ENCODE data around the gene POTEF.
"Not testable (repeated sequence)": the region's sequence is repeated elsewhere in the genome, so short reads cannot be mapped to it uniquely, and the experiment has no call there.

Gene POTEF

DNA sequence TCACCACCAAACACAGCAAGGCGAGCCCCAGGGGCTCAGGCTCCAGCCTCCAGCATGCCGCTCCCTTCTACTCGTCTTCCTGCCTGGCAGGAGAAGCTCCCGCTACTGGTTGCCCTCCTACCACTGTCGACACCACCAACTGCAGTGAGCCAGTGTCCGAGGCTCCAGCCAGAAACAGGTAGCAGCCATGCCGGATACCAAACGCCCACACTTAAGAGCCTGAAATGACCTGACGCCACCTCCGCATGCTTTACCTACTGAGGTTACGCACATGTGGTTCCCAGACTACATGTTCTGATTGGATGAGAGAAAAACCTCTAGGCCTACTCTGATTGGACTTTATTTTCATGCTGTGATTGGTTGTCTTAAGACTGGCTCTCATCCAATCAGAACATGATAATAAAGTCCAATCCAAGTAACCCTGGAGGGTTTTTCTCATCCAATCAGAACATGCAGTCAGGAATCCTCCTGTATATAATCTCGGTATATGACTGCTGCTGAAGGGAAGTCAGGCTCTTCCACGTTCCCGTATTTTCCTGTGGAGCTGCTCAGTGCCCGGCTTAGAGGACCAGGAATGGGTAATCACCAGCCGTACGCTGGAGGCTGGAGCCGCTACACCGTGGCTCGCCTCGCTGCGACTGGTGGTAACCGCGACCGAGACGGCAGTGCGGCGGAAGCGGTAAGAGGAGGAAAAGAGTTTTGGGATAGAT, at the start of gene POTEF:
POTEF (minus strand) TSS at position 103 of the 710 bp plus-strand sequence. CDS start 8,707 bp downstream, outside the sequence.
- not testable (repeated sequence) for DNase-seq

DNA sequence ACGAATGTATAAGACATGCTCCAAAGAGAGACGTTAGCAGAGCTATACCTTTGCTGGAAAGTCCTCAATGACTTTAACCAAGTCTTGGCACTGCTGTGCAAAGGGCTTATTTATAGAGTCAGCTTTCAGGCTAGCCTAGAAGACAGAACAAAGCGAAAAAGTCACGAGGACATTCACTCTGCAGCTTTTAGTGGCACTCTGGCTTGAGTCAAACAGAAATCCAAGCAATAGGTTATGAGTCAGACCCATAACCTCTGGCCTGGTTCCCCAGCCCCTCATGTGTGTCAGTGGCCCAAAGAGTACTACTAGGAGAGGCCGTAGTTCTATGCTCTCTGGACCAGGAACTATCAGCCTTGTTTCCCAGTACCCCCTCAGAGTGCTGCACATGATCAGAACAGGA, 45.8 kb upstream of the POTEF start:
- not testable (repeated sequence) for DNase-seq

DNA sequence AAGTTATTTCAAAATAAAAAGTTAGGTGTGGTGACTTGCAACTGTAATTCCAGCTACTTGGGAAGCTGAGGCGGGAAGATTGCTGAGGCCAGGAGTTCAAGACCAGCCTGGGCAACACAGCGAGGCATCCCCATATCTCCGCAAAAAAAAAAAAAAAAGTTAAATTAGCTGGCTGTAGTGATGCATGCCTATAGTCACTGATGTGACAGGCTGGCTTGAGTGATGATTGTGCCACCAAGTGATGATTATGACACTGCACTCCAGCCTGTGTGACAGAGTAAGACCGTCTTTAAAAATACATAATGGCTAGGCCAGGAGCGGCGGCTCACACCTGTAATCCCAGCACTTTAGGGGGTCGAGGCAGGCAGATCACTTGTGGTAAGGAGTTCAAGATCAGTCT, 40.9 kb upstream of the POTEF start:
- no peak for DNase-seq

DNA sequence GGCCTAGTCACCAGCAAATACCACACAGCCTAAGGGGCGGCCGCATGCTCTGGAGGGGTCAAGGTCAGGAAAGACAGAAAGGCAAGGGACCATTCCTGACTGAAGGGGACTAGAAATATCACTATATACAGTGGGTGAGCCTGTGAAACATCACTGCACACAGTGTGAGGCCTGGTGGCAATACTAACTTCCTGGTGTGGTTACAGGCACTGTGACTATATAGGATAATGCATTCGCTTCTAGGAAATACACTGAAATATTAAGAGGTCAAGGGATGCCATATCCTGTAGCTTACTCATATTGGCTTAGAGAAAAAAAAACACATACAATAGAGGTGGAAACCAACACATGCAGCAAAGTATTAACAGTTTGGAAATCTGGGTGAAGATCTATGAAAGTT, 40.1 kb upstream of the POTEF start:
- not testable (repeated sequence) for DNase-seq

DNA sequence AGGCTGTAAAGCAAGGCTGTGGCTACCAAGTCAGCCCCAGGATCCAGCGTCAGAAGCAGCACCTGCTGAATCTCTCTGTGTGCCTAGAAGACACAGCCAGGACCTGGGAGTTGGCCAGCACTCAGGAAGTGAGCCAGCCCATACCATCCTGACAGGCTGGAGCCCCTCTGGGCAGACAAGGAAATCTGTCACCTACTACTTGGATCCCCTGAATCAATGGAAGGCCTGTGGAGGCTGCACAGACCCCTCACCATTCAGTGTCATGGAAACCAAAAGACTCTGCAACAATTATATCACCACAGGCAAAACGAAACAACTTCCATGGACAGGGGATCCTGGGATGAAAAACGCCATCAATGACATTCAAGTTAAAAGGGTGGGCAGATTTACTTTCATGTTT, 37.6 kb upstream of the POTEF start:
- not testable (repeated sequence) for DNase-seq

DNA sequence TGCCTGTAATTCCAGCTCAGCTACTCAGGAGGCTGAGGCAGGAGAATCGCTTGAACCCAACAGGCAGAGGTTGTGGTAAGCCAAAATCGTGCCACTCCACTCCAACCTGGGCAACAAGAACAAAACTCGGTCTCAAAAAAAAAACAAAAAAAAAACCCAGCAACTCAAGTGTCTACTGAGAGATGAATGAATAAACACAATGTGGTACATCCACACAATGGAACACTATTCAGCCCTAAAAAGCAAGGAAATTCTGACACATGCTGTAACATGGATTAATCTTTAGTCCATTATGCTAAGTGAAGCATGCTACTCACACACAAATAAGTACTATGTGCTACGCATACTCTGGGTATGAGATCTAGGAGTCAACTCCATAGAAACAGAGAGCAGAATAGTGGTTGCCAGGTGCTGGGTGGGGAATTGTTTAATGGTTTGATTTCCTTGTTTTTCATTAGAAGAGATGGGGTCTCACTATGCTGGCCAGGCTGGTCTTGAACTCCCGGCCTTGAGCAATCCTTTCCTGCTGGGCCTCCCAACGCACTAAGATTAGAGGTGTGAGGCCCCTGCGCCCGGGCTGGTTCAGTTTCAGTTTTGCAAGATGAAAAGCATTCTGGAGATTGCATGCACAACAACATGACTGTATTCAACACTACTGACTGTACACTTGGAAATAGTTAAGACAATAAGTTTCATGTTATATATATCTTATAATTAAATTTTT, 36.4 kb upstream of the POTEF start:
- DNase-seq = no peak

DNA sequence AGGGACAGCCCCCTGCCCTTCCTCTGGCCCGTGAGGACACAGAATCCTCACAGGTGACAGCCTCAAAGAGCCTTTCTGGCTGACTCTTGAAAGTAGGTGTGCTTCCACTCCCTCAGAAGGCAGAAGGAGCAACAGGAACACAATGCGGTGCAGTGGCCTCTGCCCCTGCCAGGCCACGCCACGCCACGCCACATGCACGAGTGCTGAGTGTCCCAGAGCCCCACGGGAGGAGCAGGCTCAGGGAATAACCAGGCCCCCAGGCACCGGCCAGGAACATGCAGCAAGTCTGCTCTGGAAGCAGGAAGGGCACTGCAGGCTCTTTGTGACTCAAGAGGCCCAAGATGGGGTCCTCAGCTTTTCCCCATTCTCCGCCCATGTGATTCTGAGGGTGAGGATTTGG, 33.9 kb upstream of the POTEF start:
- DNase-seq = no peak

DNA sequence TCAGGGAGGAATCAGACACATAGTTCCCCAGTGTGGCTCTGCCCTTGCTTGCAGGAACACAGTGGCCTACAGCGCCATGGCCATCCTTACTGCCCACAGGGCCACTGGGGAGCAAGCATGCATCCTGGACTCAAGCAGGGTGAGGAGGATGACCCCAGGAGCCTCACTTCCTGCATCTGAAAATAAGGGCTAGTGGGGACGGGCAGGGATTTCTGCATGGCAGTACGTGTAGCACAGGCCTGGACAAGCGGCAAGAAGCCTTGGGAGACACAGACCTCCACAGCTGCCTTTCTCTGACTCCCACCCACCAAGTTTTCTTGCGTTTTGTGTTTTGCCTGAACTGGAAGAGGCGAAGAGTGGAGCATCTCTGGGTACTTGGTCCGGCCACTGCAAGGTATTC, 33.5 kb upstream of the POTEF start:
- not testable (repeated sequence) for DNase-seq

DNA sequence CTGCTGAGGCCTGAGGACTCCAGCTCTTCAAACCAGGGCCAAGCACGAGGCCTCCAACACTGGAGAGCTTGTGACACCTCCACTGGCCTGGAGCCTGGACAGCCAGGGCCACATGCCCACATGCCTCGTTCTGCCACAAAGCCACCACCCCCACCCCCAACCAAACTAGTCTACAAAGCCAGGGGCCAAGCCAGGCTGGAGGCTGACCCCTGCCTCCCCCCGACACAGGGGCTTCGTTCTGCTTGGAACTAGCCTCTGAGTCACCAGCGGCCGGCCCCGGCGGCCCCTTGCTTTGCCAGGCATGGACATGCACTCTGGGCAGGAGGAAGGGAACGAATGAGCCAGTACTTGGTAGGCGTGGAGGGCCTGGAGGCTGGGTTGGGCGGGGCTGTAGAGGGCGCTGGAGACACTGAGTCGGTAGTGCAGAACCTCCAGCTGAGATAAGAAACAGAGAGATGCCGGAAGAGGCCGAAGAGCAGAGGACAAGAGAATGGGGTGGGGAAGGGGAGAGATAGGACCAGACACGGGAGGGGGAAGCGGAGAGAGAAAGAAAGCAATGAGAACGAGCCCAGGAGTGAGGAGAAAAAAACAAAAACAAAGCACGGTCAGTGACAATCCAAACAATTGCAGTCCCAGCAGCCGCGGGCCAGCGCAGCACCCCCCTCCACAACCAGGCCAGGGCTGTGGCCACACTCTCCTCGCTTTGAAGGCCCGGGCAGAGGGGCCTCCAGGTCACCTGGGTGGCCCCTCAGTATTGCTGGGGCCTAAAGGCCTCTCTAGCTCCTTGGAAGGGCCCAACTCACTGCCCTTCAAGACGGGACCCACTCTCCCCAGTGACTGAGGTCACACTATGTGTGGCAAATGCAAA, 32.0 kb upstream of the POTEF start:
- not testable (repeated sequence) for DNase-seq

DNA sequence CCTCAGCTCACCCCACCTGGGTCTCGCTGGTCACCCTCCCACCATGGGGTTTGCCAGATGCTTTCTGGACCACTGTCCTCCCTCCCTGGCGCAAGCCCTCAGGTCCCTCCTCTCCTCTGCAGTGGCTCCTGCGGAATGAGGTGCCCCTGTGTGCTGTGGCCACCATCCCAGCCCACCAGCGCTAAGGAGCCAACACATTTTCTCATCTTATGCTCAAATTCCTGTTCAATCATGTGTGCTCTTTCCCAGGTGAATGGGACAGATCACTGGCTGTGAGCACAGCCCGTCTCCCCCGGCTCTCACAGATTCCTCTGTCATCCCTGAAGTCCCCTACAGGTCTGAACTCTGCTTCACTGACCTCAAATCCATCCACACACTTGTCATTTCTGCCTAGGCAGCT, 31.1 kb upstream of the POTEF start:
- DNase-seq = no peak

DNA sequence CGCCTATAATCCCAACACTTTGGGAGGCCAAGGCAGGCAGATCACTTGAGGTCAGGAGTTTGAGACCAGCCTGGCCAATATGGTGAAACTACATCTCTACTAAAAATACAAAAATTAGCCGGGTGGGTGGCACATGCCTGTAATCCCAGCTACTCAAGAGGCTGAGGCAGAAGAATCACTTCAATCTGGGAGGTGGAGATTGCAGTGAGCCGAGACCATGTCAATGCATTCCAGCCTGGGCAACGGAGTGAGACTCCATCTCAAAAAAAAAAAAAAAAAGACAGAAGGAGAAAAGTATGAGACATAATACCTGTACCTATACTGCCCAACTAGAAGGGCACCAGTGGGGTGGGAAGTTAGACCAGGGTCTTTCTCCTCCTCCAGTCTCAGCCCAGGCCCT, 30.4 kb upstream of the POTEF start:
- DNase-seq = not testable (repeated sequence)

DNA sequence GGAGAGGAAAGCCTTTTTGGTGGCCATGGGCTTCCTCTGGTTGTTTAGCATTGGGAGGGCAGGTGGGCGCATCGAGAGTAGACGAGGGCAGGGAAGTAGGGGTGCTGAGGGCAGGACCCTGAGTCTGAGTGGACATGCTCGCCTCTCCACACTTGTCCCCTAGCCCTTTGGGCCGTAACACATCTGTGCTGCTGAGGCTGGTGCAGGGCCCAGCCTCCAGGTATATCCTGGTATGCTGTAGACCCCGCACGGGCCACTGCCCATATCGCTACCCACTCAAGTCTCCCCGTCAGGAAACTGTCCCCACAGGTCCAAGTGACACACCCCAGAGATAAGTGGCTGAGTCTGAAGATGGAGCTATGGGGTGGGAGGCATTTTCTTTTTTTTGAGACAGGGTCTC, 29.6 kb upstream of the POTEF start:
- no peak for DNase-seq

DNA sequence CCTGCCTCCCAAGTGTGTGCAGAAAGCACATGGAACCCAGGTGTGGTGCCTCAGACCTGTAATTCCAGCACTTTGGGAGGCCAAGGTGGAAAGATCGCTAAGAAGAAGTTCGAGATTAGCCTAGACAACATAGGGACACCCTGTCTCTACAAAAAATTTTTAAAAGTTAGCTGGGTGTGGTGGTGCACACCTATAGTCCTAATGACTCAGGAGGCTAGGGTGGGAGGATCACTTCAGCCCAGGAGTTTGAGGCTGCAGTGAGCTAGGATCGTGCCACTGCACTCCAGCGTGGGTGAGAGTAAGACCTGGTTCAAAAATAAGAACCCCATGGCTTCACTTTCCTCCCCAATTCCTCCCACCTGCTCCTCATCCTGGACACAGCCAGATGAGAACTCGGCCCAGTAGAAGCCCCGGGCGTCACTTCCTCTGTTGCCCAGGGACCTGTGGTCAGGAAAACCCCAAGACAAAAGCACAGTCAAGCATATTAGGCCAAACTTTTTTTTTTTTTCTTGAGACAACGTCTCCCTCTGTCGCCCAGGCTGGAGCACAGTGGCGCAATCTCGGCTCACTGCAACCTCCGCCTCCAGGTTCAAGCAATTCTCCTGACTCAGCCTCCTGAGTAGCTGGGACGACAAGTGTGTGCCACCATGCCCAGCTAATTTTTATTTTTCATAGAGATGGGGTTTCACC, 28.9 kb upstream of the POTEF start:
- not testable (repeated sequence) for DNase-seq

DNA sequence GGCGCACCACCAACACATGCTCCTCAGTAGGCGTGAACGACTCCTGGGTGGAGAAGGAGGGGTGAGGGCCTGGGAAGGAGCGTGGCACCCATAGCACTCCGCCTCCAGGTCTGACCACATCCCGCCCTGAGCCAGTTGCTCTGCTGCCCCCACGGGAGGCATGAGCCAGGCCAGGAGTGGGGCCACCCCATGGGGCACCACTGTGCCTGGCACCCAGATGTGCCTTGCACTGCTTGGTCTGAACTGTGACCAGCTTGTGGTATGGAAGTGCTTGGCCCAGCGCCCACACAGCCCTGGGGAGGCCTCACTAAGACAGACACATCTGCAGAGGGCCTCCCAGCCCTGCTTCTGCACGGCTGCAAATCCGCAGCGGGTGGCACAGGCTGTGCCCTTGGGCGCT, 28.3 kb upstream of the POTEF start:
- DNase-seq = not testable (repeated sequence)

DNA sequence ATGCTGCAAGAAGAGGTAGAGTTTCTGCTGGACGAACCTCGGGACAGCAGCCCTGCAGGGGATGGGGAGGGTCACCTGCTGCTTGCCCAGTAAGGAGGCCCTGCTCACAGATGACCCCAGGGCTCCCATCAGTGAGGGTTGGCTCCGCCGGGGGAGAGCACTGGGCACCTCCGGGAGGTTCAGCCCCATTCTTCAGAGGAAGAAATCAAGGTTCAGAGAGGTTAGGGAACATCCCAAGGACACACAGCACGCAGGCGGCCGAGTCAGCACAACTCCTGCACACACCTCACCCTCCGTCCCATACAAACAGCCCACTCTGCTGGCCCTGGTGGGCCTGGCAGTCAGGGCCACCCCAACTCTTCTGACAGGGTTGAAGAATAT, 27.6 kb upstream of the POTEF start:
- DNase-seq = no peak

DNA sequence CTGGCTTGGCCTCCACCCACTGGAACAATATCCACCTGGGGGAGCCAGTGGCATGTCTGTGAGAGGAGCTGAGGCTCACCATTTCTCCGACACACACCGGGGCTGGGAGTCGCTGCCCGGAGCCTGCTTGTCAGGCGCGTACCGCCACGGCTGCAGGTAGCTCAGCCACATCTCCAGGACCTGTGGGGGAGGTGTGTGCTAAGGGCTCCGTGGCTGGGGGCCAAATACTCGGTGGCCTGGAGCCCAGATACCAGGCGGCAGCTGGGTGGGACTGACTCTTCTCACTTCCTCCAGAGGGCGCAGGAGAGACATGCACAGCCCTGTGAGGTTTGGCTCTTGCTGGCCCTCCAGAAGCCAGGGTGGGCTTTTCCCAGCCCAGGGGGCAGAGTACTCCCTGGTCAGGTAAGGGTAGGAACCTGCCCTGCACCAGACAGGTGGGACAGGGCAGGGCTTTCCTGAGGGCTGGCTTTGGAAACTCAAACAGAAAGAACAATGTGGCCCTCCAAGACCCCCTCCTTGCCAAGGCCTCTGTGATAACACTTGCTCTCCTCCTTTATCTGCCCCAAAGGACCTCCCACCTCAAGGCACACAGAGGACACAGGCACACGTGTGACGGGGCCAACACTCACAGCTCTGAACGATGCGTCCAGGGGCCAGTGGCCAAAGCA, 27.1 kb upstream of the POTEF start:
- DNase-seq = not testable (repeated sequence)

DNA sequence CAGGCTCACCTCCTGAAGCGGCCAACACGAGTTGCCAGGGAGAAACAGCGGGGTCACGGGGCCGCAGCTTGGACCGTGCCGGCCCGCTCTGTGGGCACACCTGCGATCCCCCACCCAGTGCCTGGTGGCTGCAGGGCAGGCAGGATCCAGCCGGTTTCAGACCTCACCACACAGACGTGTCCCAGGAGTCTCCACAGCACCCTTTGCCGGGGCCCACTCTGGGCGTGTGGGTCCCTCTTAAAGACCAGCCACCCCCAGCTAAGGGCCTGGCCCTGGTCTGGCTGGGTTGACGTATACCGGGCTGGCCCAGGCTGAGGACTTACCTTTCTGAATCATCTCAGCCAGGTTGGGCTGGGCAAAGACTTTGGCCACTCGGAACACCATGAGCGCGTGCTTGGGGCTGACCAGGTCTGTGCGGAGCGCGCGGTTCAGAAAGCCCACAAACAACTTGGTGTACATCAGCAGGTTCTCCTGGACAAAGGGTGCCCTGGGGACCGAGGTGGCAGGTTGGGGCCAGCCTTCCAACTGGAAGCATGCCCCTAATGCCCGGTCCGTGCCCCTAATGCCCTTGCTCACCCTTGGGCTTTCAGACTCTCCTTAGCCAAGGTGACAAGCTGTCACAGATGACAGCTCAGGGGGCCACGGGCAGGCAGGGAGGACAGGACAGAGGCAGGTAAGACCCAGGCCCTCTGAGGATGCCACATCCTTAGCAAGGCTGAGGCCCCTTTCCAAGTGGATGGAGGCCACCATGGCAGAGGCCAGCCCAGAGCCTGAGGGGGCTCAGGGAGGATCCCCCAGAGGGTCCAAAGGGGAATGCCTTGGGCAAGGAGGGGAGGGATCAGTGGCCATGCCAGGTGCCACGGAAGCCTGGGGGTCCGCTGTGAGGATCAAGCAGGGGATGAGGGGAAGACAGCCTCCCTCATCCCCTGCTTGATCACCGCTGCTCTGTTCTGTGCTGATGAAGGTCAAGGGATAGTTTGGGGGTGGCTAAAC, 26.0 kb upstream of the POTEF start:
- no peak for DNase-seq

DNA sequence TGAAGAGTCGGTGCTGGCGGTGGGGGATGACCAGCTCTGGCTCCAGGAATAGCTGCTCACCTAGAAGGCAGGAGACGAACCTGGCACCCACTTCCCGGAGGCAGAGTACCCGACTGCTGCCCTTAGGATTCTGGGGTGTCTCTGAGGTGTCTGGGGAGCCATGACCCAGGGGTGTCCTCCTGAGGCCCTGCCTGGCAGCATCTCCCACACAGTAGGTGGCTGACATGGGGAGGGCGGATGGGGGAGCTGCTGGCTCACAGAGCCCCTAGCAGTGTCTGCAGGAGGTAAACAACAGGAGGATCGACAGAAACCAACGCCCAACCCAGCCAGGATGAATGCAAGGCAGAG, 25.4 kb upstream of the POTEF start:
- DNase-seq = not testable (repeated sequence)

DNA sequence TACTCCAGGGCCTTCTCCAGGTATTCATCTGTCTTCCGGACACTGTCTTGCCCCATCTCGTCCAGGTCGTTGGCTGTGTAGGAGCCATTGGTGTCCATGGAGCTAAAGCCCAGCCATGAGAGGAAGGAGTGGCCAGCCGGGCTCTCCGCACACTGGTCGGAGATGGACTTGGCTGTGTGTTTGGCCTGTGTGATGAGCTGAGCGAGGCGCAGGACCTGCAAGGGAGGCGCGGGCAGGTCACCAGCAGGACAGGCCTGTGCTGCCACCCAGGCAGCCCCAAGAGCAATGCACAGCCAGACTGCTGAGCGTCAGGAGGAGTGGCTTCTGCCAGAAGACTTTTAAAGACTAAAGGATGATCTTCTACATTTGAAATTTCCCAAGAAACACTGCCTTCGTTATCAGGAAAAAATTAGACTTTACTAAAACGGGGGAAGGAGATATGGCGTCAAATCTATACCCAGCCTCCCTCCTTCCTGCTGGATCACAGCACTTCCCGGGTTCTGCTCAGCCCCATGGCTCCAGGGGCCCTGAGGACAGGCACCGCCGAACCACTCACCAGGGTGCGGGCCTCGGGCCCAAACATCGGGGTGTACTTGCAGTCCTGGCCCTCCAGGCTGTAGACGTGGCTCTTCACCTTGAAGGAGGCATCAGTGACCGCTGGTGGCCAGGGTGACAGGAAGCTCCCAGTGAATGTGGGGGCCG, 24.9 kb upstream of the POTEF start:
- not testable (repeated sequence) for DNase-seq

DNA sequence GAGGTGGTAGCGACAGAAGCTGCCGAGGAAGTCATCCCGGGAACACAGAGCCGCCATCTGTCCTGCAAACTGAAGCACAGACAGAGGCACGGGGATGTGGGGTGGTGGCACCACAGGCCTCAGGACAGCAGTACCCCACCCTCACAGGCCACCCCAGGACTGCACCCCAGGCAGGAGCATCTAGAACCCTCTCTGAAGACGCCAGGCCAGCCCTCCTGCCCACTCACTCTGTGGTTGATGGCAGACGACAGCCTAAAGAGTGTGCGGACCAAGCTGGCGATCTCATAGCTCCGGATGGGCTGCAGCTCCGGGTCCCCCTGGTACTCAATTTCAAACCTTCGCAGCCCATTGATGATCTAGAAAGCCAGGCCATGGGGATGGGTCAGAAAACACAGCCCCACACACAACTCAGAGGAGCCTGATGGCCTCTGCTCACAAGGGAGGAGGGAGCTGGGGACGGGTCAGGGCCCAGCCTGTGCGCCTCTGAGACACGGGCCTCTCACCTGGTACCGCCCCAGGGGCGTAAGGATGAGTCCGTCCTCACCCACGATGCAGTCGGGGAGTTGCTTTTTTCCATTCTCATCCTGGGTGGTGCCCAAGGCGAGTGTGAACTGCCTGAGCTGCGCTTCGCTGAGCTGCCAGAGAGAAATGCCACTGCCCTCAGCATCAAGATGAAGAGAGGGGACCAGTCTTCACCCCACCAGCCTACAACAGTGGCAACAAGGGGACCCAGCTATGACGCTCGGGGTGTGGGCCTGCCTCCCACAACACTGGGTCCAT, 24.0 kb upstream of the POTEF start:
- no peak for DNase-seq

All from activated effector memory CD4-positive, alpha-beta T cell treated with anti-CD3 and anti-CD28 coated beads, Interleukin-2, amount 50 U/mL, for 16 hours (primary cell).